ENCODE results near the gene COX4I1. TPM values are rescaled to one million over a fixed set of nuclear protein-coding genes. Genes with fewer than 3 reads are reported as not detected.

COX4I1 gene
- 148 TPM for total RNA-seq

DNA sequence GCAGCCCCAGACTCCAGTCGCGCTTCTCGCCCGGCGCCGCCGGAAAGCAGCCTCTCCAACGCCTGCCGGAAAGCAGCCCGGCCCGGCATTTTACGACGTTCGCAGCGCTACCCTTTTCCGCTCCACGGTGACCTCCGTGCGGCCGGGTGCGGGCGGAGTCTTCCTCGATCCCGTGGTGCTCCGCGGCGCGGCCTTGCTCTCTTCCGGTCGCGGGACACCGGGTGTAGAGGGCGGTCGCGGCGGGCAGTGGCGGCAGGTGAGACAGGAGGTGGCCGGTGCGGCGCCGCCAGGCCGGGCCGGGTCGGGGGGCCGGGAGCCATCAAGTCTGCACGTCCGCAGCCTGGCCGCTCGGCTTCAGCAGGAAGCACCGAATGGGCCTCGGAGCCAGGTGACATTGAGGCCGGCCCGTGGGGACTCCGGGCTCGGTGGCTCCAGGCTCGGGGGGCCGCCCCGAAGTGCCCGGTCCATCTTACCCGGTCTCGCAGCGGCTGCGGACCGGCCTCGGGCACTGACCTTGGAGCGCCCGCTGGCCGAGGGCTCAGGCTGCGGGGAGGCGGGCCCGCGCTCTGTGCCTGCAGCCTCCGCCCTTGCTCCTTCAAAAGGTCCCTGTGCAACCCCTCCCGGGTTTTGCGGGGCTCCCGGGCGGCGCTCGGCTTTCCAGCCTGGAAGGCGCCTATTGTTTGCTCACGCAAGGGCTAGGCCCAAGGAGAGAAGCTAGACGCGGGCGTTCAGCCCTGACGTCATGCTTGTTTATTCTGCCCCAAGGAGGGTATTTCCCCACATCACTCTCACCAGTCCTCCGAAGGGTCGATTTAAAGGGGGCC is at the start of gene COX4I1, which contains the start of gene EMC8:
Gene COX4I1, plus strand, starts transcription at position 199 of the 824 bp plus-strand sequence. CDS start 1,511 bp downstream, outside the sequence.
Gene EMC8, minus strand, starts transcription at position 48 of the 824 bp plus-strand sequence. CDS start 249 bp downstream, outside the sequence.
- intact Hi-C loops (cut with DNase I) = no loop called here
- TF ChIP-seq, protein P1, sequence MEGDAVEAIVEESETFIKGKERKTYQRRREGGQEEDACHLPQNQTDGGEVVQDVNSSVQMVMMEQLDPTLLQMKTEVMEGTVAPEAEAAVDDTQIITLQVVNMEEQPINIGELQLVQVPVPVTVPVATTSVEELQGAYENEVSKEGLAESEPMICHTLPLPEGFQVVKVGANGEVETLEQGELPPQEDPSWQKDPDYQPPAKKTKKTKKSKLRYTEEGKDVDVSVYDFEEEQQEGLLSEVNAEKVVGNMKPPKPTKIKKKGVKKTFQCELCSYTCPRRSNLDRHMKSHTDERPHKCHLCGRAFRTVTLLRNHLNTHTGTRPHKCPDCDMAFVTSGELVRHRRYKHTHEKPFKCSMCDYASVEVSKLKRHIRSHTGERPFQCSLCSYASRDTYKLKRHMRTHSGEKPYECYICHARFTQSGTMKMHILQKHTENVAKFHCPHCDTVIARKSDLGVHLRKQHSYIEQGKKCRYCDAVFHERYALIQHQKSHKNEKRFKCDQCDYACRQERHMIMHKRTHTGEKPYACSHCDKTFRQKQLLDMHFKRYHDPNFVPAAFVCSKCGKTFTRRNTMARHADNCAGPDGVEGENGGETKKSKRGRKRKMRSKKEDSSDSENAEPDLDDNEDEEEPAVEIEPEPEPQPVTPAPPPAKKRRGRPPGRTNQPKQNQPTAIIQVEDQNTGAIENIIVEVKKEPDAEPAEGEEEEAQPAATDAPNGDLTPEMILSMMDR (IDR thresholded peaks at IDR 0.05) = no peak
- no peaks in the 10 kb centered on the region for H3K27me3 ChIP-seq
- peak within 1 kb of the TSS; percentile 84 to 99 for H3K4me3 ChIP-seq
- H3K9me3 ChIP-seq = no peaks in the 10 kb centered on the region
- peak within 1 kb of the TSS; percentile 73 to 79 for H3K27ac ChIP-seq
- peaks cover 25 to 42% of the 10 kb centered on the region in 2 donors for H3K36me3 ChIP-seq
- H3K4me1 ChIP-seq = peaks cover 12 to 20% of the 10 kb centered on the region in 2 donors
- peak; percentile 66 to 96 for DNase-seq (ENCODE audit: low spot score in 2 of 2)

DNA sequence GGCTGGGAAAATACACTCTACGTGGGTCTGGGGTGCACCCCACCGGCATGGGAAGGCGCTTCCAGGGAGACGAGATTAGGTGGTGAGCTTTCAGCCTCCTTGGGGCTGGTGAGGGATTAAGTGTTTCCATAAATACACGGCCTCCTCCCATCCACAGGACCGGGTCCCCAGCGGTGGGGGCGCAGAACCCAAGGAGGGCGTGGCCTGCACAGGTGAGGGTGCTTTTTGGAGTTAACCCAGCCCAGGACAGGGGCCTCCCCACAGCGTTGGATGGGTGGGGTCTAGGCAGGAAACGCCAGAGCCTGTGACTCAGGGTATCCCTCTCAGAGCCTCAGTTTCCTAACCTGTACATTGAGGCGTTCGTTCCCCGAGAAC is 49.7 kb upstream of the COX4I1 start:
- DNase-seq (ENCODE audit: low spot score in 2 of 2) = no peak
- Histone ChIP-seq H3K9me3 (no peaks in the 10 kb centered on the region), H3K27ac (no peak overlapping the region), H3K36me3 (no peaks in the 10 kb centered on the region), H3K4me1 (peaks cover 8 to 11% of the 10 kb centered on the region in 2 donors), H3K27me3 (peaks cover 7% of the 10 kb centered on the region), H3K4me3 (peak overlapping the region; percentile 60 to 76)
- intact Hi-C loops (cut with DNase I) = no loop called here
- TF ChIP-seq, protein P1 (IDR thresholded peaks at IDR 0.05) = no peak

DNA sequence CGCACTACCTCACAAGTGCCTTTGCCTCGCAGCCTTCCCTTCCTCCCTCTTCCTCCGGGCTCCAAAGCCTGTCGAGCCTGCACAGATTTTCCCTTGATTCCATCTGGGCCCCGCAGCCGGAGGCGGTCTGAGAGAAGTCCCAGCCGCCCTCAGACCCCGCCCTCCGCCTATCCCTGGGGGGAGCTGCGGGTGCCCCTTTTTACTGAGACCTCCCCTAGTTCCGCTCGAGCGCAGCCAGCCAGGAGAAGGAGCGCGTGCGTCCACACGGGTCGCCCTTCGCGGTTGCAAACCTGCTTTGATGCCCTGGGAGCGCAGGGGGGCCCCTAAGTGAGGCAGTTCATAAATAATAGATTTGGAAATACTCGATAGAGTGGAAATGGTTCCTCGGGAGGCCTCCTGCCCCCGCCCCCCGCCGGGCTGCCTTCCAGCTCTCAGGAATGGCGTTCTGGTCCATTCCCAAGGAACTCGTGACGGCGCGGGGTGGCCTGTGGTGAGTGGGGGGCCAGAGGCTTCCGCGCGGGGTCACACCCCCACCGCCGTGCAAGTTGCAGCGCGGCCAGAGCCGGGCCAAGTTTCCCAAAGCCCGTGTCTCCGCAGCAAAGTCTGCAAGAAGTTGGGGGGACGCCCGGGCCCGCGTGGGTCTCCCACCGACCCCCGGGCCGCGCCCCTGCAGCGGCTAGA is 49.2 kb upstream of the COX4I1 start:
- H3K27me3 ChIP-seq = peaks cover 7% of the 10 kb centered on the region
- intact Hi-C loops (cut with DNase I) = no loop called here
- H3K4me3 ChIP-seq = peak overlapping the region; percentile 60 to 76
- H3K27ac ChIP-seq = no peak overlapping the region
- no peaks in the 10 kb centered on the region for H3K36me3 ChIP-seq
- TF ChIP-seq, protein P1 (IDR thresholded peaks at IDR 0.05) = no peak
- H3K9me3 ChIP-seq = no peaks in the 10 kb centered on the region
- no peak for DNase-seq (ENCODE audit: low spot score in 2 of 2)
- peaks cover 8 to 11% of the 10 kb centered on the region in 2 donors for H3K4me1 ChIP-seq

- H3K27ac ChIP-seq = no peak within 1 kb of the TSS
- no peak for DNase-seq (ENCODE audit: low spot score in 2 of 2)
Observed at GRCh38 chr16:85750827-85751697, 48.4 kb upstream of the COX4I1 start, which contains the start of gene C16orf74. Gene C16orf74 (minus strand): TSS chr16:85751096. CDS start chr16:85735217, 15,879 bp downstream.

More at GRCh38 chr16:85750827-85751697, 48.4 kb upstream of the COX4I1 start, which contains the start of gene C16orf74:
- peak within 1 kb of the TSS; percentile 60 to 76 for H3K4me3 ChIP-seq
- H3K36me3 ChIP-seq = no peaks in the 10 kb centered on the region
- no peaks in the 10 kb centered on the region for H3K9me3 ChIP-seq
- peaks cover 7% of the 10 kb centered on the region for H3K27me3 ChIP-seq
- intact Hi-C loops (cut with DNase I) = no loop called here
- TF ChIP-seq, protein P1 (IDR thresholded peaks at IDR 0.05) = no peak
- peaks cover 8 to 11% of the 10 kb centered on the region in 2 donors for H3K4me1 ChIP-seq

Data from ascending aorta (tissue), 2 donors.